GM20000 (cell line): ENCODE data around the gene TMEM229A.
"Not testable (repeated sequence)": the region's sequence is repeated elsewhere in the genome, so short reads cannot be mapped to it uniquely, and the experiment has no call there.

Experiments used
- DNase-seq: peaks from one replicate; pipeline ENCODE4 v3.0.0; 2012; ENCODE audit warnings: low spot score
- CTCF ChIP-seq: IDR thresholded peaks from 2 replicates; pipeline ENCODE4 v1.5.1; 2012; ENCODE audit warnings: mild to moderate bottlenecking, control low read depth; ENCODE audit errors: extremely low read depth, missing control alignments

TMEM229A gene

GRCh38 chr7:124032369-124033094, at the start of gene TMEM229A:
TSS of gene TMEM229A (minus strand) at chr7:124033067. CDS start at chr7:124033003, 64 bp downstream.
- DNase-seq = peak; percentile 50

GRCh38 chr7:124082234-124082633, 49.4 kb upstream of the TMEM229A start:
- not testable (repeated sequence) for DNase-seq

More at GRCh38 chr7:124032369-124033094, at the start of gene TMEM229A:
- TF ChIP-seq CTCF = no peak

GRCh38 chr7:124077546-124077945, 44.7 kb upstream of the TMEM229A start:
- no peak for TF ChIP-seq CTCF
- no peak for DNase-seq

GRCh38 chr7:124076841-124077240, 44.0 kb upstream of the TMEM229A start:
- no peak for DNase-seq
- TF ChIP-seq CTCF = no peak

- no peak for TF ChIP-seq CTCF
- no peak for DNase-seq
Observed at GRCh38 chr7:124074007-124074406, 41.1 kb upstream of the TMEM229A start.

GRCh38 chr7:124073310-124073645, 40.4 kb upstream of the TMEM229A start:
- DNase-seq = no peak
- no peak for TF ChIP-seq CTCF

- TF ChIP-seq CTCF = no peak
- DNase-seq = no peak
Observed at GRCh38 chr7:124072603-124073309, 39.9 kb upstream of the TMEM229A start.
